Raji (cell line): Measurements from ENCODE around the gene IL4.

Experiments
- POLR2A ChIP-seq: IDR thresholded peaks from 2 replicates; pipeline ENCODE4 v1.6.1; 2011; ENCODE audit warnings: low read depth, low read length, control low read depth; ENCODE audit not compliant: insufficient read depth

The IL4 gene

DNA sequence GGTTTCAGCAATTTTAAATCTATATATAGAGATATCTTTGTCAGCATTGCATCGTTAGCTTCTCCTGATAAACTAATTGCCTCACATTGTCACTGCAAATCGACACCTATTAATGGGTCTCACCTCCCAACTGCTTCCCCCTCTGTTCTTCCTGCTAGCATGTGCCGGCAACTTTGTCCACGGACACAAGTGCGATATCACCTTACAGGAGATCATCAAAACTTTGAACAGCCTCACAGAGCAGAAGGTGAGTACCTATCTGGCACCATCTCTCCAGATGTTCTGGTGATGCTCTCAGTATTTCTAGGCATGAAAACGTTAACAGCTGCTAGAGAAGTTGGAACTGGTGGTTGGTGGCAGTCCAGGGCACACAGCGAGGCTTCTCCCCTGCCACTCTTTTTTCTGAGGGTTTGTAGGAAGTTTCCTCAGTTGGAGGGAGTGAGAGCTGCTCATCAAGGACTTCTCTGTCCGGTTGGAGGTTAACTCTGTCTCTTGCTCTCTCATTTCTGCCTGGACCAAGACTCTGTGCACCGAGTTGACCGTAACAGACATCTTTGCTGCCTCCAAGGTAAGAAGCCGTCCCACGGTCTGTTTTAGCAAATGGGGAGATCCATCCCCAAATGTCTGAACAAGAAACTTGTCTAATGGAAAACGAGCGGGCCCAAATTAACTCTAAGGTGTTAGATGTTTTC lies at the start of gene IL4:
IL4 (plus strand) TSS at position 51 of the 692 bp plus-strand sequence; CDS start at position 113, 62 bp downstream.
- no peak for TF ChIP-seq POLR2A

DNA sequence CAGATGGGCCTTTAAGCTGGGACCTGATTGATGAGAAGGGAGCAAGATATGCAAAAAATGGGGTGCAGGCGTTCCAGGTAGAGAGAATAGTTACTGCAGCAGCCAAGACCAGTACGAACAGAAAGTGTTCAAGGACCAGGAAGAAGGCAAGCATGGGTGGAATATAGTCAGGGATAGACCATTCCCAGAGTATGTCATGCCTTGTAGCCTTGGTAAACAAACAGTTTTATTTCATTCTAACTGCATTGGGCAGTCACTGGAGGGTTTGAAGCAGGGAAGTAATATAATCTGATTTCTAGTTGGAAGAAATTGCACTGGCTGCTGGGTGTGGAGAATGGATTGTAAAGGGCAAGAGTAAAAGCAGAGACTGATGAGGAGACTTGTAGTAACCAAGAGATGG lies 46.3 kb upstream of the IL4 start:
- TF ChIP-seq POLR2A: no peak

DNA sequence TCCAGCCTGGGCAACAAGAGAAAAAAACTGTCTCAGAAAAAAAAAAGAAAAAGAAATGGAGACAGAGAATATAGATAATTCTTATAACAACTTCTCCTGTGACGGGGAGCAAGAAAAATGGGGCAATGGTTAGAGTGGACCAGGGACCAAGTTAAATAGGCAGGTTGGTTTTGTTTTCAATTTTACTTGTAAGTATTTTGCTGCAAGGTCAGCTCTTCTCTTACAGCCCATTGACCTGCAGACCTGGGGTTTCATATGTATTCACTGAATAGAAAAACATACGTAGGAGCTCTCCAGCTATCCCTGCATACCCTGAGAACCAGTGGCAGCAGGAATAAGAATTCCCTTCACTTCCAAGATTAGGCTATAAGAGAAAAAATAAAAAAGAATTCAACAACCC lies 45.0 kb upstream of the IL4 start:
- no peak for TF ChIP-seq POLR2A

DNA sequence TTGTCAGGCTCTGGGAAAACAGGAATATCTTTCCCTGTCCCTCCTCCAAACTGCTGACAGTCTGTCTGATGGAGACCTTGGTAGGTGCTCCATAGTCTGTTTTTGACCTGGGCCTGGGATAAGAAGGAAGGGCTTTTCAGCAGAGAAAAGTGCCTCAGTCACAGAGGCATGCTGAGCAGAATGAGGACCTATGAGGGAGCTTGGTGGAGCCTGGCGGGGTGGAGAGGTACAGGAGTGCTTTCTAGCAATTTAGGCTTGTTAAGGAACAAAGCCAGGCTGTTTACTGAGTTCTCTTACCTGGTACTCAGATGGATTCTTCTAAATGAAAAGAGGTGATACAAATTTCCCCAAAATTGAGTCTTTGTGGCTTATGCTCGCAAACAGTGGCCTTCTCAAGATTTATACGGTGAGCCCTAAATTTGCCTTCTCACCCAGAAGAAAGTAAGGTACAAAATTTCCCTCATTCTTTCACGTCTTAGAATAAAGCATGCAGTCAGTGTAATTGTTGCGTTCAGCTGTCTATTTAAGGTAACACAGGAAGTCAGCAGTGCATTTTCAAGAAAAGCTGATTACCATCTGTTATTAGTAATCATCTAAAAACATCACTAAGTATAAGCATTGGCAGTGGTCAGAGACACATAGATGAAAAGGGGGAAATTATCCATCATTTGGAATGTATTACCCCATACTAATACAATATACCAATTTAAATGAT lies 44.4 kb upstream of the IL4 start:
- no peak for TF ChIP-seq POLR2A

DNA sequence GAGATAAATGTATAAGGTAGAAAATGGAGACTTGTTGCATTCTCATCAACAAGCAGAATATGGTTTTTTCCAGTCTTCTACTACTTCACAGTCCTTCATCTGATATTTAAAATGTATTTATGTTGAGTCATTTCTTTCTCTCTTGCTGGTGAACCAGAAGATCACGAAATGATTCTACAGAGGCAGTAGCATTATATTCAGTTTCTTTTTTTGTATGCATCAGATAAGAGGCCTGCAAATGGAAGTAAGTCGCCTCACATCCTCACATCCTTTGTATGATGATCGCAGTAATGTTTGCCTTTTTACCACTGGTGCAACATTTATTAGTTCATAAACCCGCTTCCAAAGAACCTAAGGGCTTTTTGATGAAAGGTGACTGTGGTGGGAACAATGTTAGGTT lies 37.9 kb upstream of the IL4 start:
- TF ChIP-seq POLR2A: no peak

DNA sequence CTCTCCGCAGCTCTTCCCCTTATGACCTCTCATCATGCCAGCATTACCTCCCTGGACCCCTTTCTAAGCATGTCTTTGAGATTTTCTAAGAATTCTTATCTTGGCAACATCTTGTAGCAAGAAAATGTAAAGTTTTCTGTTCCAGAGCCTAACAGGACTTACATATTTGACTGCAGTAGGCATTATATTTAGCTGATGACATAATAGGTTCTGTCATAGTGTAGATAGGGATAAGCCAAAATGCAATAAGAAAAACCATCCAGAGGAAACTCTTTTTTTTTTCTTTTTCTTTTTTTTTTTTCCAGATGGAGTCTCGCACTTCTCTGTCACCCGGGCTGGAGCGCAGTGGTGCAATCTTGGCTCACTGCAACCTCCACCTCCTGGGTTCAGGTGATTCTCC lies 36.5 kb upstream of the IL4 start:
- TF ChIP-seq POLR2A: no peak

DNA sequence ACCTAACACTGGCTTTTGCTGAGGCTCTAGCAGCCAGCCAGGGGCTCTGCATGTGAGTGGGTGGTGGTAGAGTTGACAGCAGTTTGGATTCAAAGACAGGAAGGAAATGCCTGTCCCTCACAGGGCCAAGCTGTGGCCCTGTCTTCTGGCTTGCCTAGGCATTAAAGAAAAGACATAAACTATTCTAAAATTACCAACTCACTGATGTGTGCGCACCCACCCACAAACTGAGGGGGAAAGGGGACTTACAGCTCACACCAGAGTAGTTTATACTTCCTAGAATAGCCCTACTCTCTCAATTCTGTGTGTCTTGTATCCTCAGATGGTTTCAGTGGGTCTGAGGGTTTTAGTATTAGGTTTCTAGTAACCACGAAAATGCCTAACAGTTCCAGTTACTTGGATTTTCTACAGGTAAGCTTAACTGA lies 34.1 kb upstream of the IL4 start:
- no peak for TF ChIP-seq POLR2A

DNA sequence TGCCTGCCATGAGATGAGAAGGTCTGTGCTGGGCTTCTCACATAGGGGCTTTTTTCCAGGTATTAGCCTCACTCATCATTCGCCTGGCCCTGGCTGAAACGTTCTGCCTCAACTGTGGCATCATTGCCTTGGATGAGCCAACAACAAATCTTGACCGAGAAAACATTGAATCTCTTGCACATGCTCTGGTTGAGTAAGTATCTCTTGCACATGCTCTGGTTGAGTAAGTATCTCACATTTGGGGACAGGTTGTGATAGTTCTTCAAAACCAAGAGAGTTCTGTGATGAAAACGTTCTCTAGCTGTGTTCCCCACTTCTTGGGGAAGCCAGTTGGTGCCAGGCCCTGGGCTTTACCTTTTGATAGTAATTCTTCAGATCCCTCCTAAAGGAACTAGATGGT lies 33.2 kb upstream of the IL4 start:
- no peak for TF ChIP-seq POLR2A

DNA sequence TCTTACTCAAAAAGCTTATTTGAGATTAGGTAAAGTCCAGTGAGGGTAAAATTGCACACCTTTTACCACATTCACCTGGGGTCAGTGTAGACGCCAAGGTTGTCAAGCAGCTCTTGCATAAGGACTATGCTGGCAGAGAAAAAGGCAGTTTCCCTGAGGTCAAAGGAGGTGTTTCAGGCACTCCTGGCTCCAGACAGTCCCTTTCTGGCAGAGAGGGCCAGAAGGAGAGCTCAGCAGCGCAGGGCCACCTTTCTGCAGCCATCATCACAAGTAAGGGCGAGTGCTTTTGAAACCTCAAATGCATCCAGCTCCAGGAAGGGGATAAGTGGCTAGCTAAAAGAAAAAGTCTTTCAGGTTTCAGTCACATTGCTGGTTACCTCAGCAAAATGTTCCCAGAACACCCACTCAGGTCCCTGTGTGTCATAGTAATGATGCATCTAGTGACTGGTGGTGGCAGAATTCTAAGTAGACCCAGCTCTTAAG lies 32.5 kb upstream of the IL4 start:
- TF ChIP-seq POLR2A: no peak

DNA sequence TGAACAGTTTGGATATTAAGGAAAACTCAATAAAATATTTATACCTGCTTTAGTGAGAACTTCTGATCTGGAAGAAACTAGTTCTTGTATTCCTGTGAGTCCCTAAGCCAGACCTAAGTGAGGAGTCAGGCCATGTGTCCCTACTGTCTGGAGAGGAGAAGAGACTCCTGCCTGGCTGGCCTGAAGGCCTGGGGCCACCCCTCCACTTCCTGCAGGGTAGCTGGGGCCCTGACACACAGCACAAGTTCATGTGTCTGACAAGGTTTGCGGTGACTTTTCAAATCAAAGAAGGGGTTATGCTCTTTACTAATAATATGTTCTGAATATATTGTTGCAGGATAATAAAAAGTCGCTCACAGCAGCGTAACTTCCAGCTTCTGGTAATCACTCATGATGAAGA lies 31.9 kb upstream of the IL4 start:
- no peak for TF ChIP-seq POLR2A

DNA sequence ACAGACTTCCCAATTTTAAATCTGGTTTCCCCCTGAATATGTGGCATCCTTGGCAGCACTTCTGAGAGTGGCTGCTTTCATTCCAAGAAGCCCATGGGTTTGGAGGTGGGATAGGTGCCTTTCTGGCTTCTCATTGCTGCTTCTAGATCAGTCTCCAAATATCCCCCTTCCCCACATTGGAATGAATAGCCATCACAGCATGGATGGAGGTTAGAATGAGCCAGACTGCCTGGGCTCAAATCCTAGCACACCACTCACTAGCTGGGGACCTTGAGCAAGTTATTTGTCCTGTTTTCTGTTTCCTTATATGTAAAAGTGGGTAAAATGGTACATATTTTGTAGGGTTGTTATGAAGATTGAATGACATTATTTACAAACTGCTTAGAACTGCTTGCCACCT lies 29.6 kb upstream of the IL4 start:
- TF ChIP-seq POLR2A: no peak

DNA sequence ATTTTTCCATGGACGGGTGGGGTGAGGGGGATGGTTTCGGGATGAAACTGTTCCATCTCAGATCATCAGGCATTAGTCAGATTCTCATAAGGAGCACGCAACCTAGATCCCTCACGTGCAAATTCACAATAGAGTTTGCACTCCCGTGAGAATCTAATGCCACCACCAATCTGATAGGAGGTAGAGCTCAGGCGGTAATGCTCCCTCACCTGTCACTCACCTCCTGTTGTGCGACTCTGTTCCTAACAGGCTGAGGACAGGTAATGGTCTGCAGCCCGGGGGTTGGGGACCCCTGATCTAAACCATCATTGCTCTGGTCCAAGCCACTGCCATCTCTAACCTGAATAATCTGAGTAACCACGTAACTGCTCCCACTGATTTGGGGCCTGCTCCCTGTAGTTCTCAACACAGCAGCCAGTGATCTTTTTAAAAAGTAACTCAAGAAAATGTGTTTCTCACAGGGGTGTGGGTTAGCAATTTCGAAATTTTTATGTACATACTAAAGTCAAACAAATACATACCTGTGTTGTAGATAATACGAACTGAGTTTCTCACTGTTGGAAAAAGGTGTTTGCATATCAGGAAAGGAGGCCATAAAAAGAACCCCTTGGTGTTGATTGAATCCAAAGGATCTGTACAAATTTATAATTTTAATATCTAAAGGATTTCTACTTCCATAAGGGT lies 27.1 kb upstream of the IL4 start:
- TF ChIP-seq POLR2A: no peak

DNA sequence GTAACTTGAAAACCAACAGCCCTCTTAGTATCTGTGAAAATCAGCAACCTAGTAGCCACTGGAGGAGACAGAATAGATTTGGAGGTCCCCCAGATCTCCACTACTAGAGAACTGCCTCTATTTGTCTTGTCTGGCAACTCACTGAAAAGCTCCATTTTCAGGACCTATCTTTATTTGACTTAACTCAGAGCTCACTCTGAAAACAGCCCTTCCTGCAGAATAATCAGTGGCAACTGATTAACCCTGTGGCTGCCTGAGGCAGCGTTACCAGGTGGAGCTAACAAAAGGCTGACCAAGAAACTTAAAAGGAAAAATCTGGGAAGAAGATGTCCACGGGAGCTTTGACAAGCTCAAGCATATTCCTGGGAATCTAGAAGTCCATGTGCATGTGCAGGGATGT lies 26.3 kb upstream of the IL4 start:
- no peak for TF ChIP-seq POLR2A

DNA sequence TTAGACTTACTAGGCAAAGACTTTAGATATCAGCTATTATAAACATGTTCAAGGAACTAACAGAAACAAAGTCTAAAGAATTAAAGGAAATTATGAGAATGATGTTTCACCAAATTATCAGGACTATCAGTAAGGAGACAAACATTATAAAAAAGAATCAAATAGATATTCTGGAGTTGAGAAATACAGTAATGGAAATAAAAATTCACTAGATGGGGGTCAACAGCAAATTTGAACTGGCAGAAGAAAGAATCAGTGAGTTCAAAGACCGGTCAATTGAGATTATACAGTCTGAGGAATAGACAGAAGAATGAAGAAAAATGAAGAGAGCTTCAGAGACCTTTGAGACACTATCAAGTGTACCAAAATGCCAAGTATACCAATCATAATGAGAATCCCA lies 25.4 kb upstream of the IL4 start:
- no peak for TF ChIP-seq POLR2A

DNA sequence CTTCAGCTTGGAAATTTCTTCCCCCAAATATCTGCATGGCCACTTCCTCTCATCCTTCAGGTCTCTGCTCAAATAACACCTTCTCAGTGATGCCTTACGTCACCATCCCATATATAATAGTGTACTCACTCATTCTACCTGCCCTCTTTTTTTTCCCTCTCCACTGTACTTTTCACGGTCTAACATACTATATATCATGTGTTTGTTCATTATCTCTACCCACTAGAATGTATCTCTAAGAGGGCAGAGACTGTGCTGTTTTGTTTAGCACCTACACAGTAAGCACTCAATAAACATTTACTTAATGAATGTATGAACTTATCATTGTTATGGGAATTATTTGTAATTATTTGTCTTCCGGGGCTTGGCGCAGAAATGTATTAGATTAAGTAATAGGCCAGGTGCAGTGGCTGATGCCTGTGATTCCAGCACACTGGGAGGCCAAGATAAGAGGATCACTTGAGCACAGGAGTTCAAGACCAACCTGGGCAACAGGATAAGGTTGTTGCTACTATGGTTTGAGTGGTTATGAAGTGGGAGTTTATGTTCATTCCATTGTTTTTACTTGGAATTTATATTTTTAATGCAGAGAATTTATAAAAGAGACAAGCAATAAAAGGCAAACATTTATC lies 21.8 kb upstream of the IL4 start:
- no peak for TF ChIP-seq POLR2A

DNA sequence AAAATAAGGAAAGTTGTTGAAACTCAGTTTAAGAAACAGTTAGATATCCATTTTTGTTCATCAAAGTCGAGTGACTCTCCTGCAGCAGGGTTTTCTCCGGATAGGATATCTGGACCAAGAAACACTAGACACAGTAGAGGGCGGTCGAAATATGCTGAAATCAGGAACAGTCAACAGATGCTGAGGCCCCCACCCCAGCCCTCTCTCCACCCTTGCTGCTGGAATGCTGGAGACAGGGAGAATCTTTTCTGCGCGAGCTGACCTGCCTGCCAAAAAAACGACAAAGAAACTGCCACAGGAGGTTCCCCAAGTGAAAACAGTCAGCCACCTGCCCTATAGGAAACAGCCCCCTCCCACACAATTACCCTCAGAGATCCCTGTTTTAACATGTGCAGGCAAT lies 20.1 kb upstream of the IL4 start:
- no peak for TF ChIP-seq POLR2A
